ENCODE results near the gene PPP1R14C.

GRCh38 chr6:150245148-150245935 is 102.5 kb downstream of the PPP1R14C start:
- TF ChIP-seq CTCF (IDR thresholded peaks at IDR 0.05) (no peak), POLR2AphosphoS5 (IDR thresholded peaks at IDR 0.05) (no peak), POLR2A (IDR thresholded peaks at IDR 0.05) (no peak), EP300 (IDR thresholded peaks at IDR 0.05) (no peak)
